Heart left ventricle (tissue), 13 donors: ENCODE measurements around the gene MCU.

Source experiments
- CTCF ChIP-seq, 12 donors: fragments of 200-600 bp; sonication (generic) in 4 of 12; IDR thresholded peaks; one replicate each; pipeline versions ENCODE4 v1.5.0 to v1.8.0; 2018 to 2022; ENCODE audit warnings: antibody characterized with exemption in 12 of 12, mild to moderate bottlenecking in 5 of 12
- POLR2A ChIP-seq, 2 donors: fragments of 450-650 bp; IDR thresholded peaks; one replicate each; pipeline ENCODE4 v1.6.1; 2017; ENCODE audit warnings: antibody characterized with exemption in 2 of 2, mild to moderate bottlenecking in 2 of 2, moderate library complexity in 2 of 2
- donor health status: ischemic (EF 13 %, LVEDD 7.1; RV severe dilation, severe dysfunction).
- donor health status: DM: no; HTN: yes; CAD: no.
- donor health status: DM: no; HTN: no; CAD: no.
- donor health status: ischemic (EF 25% LVEDD 6.9; RV normal size, moderate dysfunction).
- donor health status: ischemic (EF 25% LVEDD 5.7; RV mildly dilated, moderate dysfunction).
- donor health status: ischemic (EF 35%, LVEDD 5.7; RV mildly dilated, moderate dysfunction).
- donor health status: nonischemic (EF 11% LVEDD 7.7; RV severe dilation, severe dysfunction).
- donor health status: DM: yes; HTN: yes; CAD: no.
- donor health status: PGD.
- donor health status: ischemic (EF 29% LVEDD 5.4; RV normal size, mild dysfunction).
- donor health status: nonischemic (EF 23%, LVEDD 6.1; RV moderate dilation, normal function).

GRCh38 chr10:72694476-72695369, 2.8 kb downstream of the MCU start:
- TF ChIP-seq POLR2A (IDR thresholded peaks at IDR 0.05) (no peak), CTCF (IDR thresholded peaks at IDR 0.05) (peak in 10 of 12 donors; percentile 42 to 68 (median 57))
